A549 (cell line): ENCODE data around the gene FSHR. TPM values are rescaled to one million over a fixed set of nuclear protein-coding genes. Genes with fewer than 3 reads are reported as not detected.

Source experiments
- ATAC-seq, 2 experiments: fragments of 200-7000 bp in 1 of 2; fragments of >200 bp in 1 of 2; cut with Nextera tagmentation in 1 of 2; cut with Tn5 transposase in 1 of 2; 3 replicates each; pipeline versions ENCODE4 v1.8.0 to v1.9.1; 2018 to 2020; ENCODE audit warnings: mild to moderate bottlenecking in 1 of 2, moderate library complexity in 1 of 2
- CTCF ChIA-PET: fragments of 300-600 bp; sonication (Branson Sonifier 250); formaldehyde crosslinking; extraction: SDS; loops from one replicate; lab custom pipeline; 2021; ENCODE audit warnings: antibody characterized with exemption, inconsistent platforms; lab: Yijun Ruan, JAX
- POLR2A ChIA-PET: fragments of 350-600 bp; formaldehyde crosslinking; extraction: SDS; loops from one replicate; lab custom pipeline; 2021; ENCODE audit warnings: antibody characterized with exemption, inconsistent platforms; lab: Yijun Ruan, JAX
- DNase-seq, 2 experiments: peaks; one replicate each; pipeline versions ENCODE4 v3.0.0 to v3.0.0-alpha.2; 2011 to 2016; ENCODE audit warnings: low read depth in 1 of 2, low spot score in 1 of 2
- FAIRE-seq: peaks from 2 replicates; lab custom pipeline; 2011; peaks lifted over from hg19 to GRCh38; lab: Jason Lieb, UNC
- H3K27ac ChIP-seq, 2 experiments: fragments of >200 bp; sonication (Bioruptor Twin); formaldehyde crosslinking; 3 replicates each; pipeline ENCODE4 v1.5.1; 2016 to 2017
- H3K4me1 ChIP-seq: fragments of >200 bp; sonication (Bioruptor Twin); formaldehyde crosslinking; 3 replicates; pipeline ENCODE4 v1.6.1; 2016
- H3K4me2 ChIP-seq: fragments of >200 bp; sonication (Bioruptor Twin); formaldehyde crosslinking; 3 replicates; pipeline ENCODE4 v1.6.1; 2016
- H3K4me3 ChIP-seq: fragments of >200 bp; sonication (Bioruptor Twin); formaldehyde crosslinking; 3 replicates; pipeline ENCODE4 v1.5.1; 2016
- H3K9me3 ChIP-seq: fragments of >200 bp; sonication (Bioruptor Twin); formaldehyde crosslinking; 3 replicates; pipeline ENCODE4 v1.6.1; 2016
- BCL3 ChIP-seq: fragments of >200 bp; sonication (Bioruptor Twin); formaldehyde crosslinking; IDR thresholded peaks from 3 replicates; pipeline ENCODE4 v1.6.1; 2016
- BHLHE40 ChIP-seq: IDR thresholded peaks from 2 replicates; pipeline ENCODE4 v1.6.1; 2012; ENCODE audit warnings: low read depth, low read length, inconsistent platforms
- CBX2 ChIP-seq: fragments of 200-600 bp; sonication (generic); IDR thresholded peaks from 2 replicates; pipeline ENCODE4 v1.6.1; 2016; ENCODE audit warnings: low read depth, mild to moderate bottlenecking, borderline replicate concordance
- CBX8 ChIP-seq: fragments of 200-600 bp; sonication (generic); IDR thresholded peaks from 2 replicates; pipeline ENCODE4 v1.6.1; 2016
- CHD4 ChIP-seq: fragments of 200-600 bp; sonication (generic); IDR thresholded peaks from 2 replicates; pipeline ENCODE4 v1.6.1; 2016; ENCODE audit warnings: antibody characterized with exemption, mild to moderate bottlenecking, borderline replicate concordance
- CTCF ChIP-seq: fragments of >200 bp; sonication (Bioruptor Twin); formaldehyde crosslinking; IDR thresholded peaks from 3 replicates; pipeline ENCODE4 v1.5.1; 2016
- EHF ChIP-seq: fragments of 250-450 bp; sonication (Bioruptor Pico); IDR thresholded peaks from 2 replicates; pipeline ENCODE4 v1.5.0; 2020; ENCODE audit warnings: mild to moderate bottlenecking
- EHMT2 ChIP-seq: fragments of 200-600 bp; sonication (generic); IDR thresholded peaks from 2 replicates; pipeline ENCODE4 v1.6.1; 2016; ENCODE audit warnings: antibody characterized with exemption, low read depth, mild to moderate bottlenecking, moderate library complexity
- ELK1 ChIP-seq: fragments of 150-350 bp; IDR thresholded peaks from 2 replicates; pipeline ENCODE4 v1.6.1; 2014; ENCODE audit warnings: low read depth, mild to moderate bottlenecking, low read length
- EP300 ChIP-seq, 2 experiments: fragments of >200 bp; sonication (Bioruptor Twin); formaldehyde crosslinking; IDR thresholded peaks; 2 replicates in 1 of 2; 3 replicates in 1 of 2; pipeline ENCODE4 v1.6.1; 2016 to 2017
- ESRRA ChIP-seq: fragments of 150-350 bp; IDR thresholded peaks from 2 replicates; pipeline ENCODE4 v1.6.1; 2014; ENCODE audit warnings: mild to moderate bottlenecking, low read length, borderline replicate concordance
- FOSL2 ChIP-seq, 2 experiments: fragments of 450-650 bp in 1 of 2; fragments of >200 bp in 1 of 2; sonication (Bioruptor Twin) in 1 of 2; formaldehyde crosslinking; IDR thresholded peaks; 2 replicates each; pipeline versions ENCODE4 v1.5.0 to v1.6.1; 2016 to 2020; ENCODE audit warnings: mild to moderate bottlenecking in 1 of 2, moderate library complexity in 1 of 2
- FOXS1 ChIP-seq: fragments of 250-450 bp; sonication (Bioruptor Pico); IDR thresholded peaks from 2 replicates; pipeline ENCODE4 v1.5.0; 2020; ENCODE audit warnings: mild to moderate bottlenecking, moderate library complexity
- GATA3 ChIP-seq: IDR thresholded peaks from 2 replicates; pipeline ENCODE4 v1.6.1; 2012; ENCODE audit warnings: borderline replicate concordance
- HES2 ChIP-seq: fragments of >200 bp; sonication (Bioruptor Twin); formaldehyde crosslinking; IDR thresholded peaks from 2 replicates; pipeline ENCODE4 v1.6.1; 2016
- HOXB5 ChIP-seq: fragments of 250-450 bp; sonication (Bioruptor Pico); IDR thresholded peaks from 2 replicates; pipeline ENCODE4 v1.5.0; 2020; ENCODE audit warnings: mild to moderate bottlenecking, moderate library complexity
- NFE2L2 ChIP-seq: fragments of 150-350 bp; conservative IDR thresholded peaks from 2 replicates; pipeline ENCODE4 v1.6.1; 2014; ENCODE audit warnings: low read length
- NPAS2 ChIP-seq: fragments of 250-450 bp; sonication (Bioruptor Pico); IDR thresholded peaks from 2 replicates; pipeline ENCODE4 v1.8.0; 2022; ENCODE audit warnings: mild to moderate bottlenecking, moderate library complexity, borderline replicate concordance
- PBX3 ChIP-seq: IDR thresholded peaks from 2 replicates; pipeline ENCODE4 v1.6.1; 2012
- PHF8 ChIP-seq: fragments of 200-600 bp; sonication (generic); IDR thresholded peaks from 2 replicates; pipeline ENCODE4 v1.6.1; 2016; ENCODE audit warnings: low read depth, mild to moderate bottlenecking, antibody characterized with exemption, moderate library complexity, borderline replicate concordance
- POLR2A ChIP-seq: IDR thresholded peaks from 2 replicates; pipeline ENCODE4 v1.6.1; 2012; ENCODE audit warnings: mild to moderate bottlenecking, low read length
- POLR2AphosphoS2 ChIP-seq: conservative IDR thresholded peaks from 2 replicates; pipeline ENCODE4 v1.6.1; 2012; ENCODE audit warnings: low read length, improper control_type of control experiment, inconsistent platforms
- RARB ChIP-seq: fragments of 250-450 bp; sonication (Bioruptor Pico); IDR thresholded peaks from 2 replicates; pipeline ENCODE4 v1.8.0; 2021; ENCODE audit warnings: mild to moderate bottlenecking, moderate library complexity
- RNF2 ChIP-seq: fragments of 200-600 bp; sonication (generic); IDR thresholded peaks from 2 replicates; pipeline ENCODE4 v1.6.1; 2016; ENCODE audit warnings: low read depth, mild to moderate bottlenecking, antibody characterized with exemption, moderate library complexity, borderline replicate concordance
- SMC3 ChIP-seq: fragments of >200 bp; sonication (Bioruptor Twin); formaldehyde crosslinking; IDR thresholded peaks from 3 replicates; pipeline ENCODE4 v1.6.1; 2018; ENCODE audit warnings: inconsistent platforms
- SREBF2 ChIP-seq: fragments of 450-650 bp; IDR thresholded peaks from 2 replicates; pipeline ENCODE4 v1.6.1; 2014; ENCODE audit warnings: mild to moderate bottlenecking, moderate library complexity
- TFCP2L1 ChIP-seq: fragments of 250-450 bp; sonication (Bioruptor Pico); IDR thresholded peaks from 2 replicates; pipeline ENCODE4 v1.5.0; 2021; ENCODE audit warnings: mild to moderate bottlenecking
- USF2 ChIP-seq: fragments of 450-650 bp; IDR thresholded peaks from 2 replicates; pipeline ENCODE4 v1.6.1; 2014; ENCODE audit warnings: antibody characterized with exemption
- ZFP36 ChIP-seq: fragments of 450-650 bp; IDR thresholded peaks from 2 replicates; pipeline ENCODE4 v1.6.1; 2014; ENCODE audit warnings: borderline replicate concordance; ENCODE audit not compliant: partially characterized antibody
- ZNF302 ChIP-seq: fragments of 250-450 bp; sonication (Bioruptor Pico); IDR thresholded peaks from 2 replicates; pipeline ENCODE4 v1.9.0; 2021; ENCODE audit warnings: inconsistent platforms, mild to moderate bottlenecking, moderate library complexity
- WGBS: methylation state at CpG from one replicate; pipeline ENCODE4 v1.1.6; 2017; ENCODE audit errors: missing lambda C conversion rate; 5-methylcytosine and 5-hydroxymethylcytosine counted together
- polyA plus RNA-seq, 4 experiments: library from polyadenylated mRNA; depleted of rRNA in 3 of 4; stranded (reverse); fragments of >200 nt; fragmentation: RNase III in 1 of 4; extraction: RNeasy Plus Mini Kit Qiagen cat#74134 plus additional on column Dnase treatment in 1 of 4; gene quantifications; 2 replicates in 3 of 4; 3 replicates in 1 of 4; pipeline ENCODE4 v1.2.3, GENCODE V29; 2011 to 2017

FSHR gene
- polyA plus RNA-seq, 2 of the 4 experiments (the other 2 are of a cell fraction), result not detected

GRCh38 chr2:49004036-49004626 lies 150.2 kb downstream of the FSHR start (continued):
- TF ChIP-seq ELK1 (no peak), HOXB5 (CRISPR knock-in tag) (no peak), POLR2A (no peak), ZFP36 (no peak), CHD4 (no peak), EP300 (IDR thresholded peaks at IDR 0.05) (no peak), NFE2L2 (no peak)
- TF ChIP-seq, all 56 proteins: peak for 0

GRCh38 chr2:49003201-49003600 lies 151.1 kb downstream of the FSHR start:
- H3K4me3 ChIP-seq, result no peak overlapping the region
- ChIA-PET POLR2A (no interaction called here), CTCF (no interaction called here)
- no peak overlapping the region for H3K4me2 ChIP-seq
- no peaks in the 10 kb centered on the region for H3K9me3 ChIP-seq
- no peak overlapping the region for H3K27ac ChIP-seq
- H3K4me1 ChIP-seq, result no peaks in the 10 kb centered on the region
- 11% methylated on average over 5 of the region's 5 CpGs for WGBS
- no peak for FAIRE-seq
- ATAC-seq, result no peak
- no peak for DNase-seq
- no peak for TF ChIP-seq ZNF302 (CRISPR knock-in tag)
- TF ChIP-seq RNF2, result no peak
- TF ChIP-seq GATA3, result no peak
- no peak for TF ChIP-seq CBX8
- no peak for TF ChIP-seq RARB (CRISPR knock-in tag)
- TF ChIP-seq SREBF2, result no peak
- no peak for TF ChIP-seq USF2
- TF ChIP-seq EHF (CRISPR knock-in tag), result no peak
- no peak for TF ChIP-seq EHMT2
- no peak for TF ChIP-seq FOXS1 (CRISPR knock-in tag)
- no peak for TF ChIP-seq SMC3
- TF ChIP-seq PHF8, result no peak

- Histone ChIP-seq H3K4me3 (no peak overlapping the region), H3K27ac (no peak overlapping the region), H3K4me1 (no peaks in the 10 kb centered on the region), H3K4me2 (no peak overlapping the region), H3K9me3 (no peaks in the 10 kb centered on the region)
- FAIRE-seq, result no peak
- ATAC-seq, result no peak
- ChIA-PET POLR2A (no interaction called here), CTCF (interaction anchor here (0.7 kb wide), 1 partner anchor 22 kb away, joined by 3 read pairs; no protein-coding TSS in a partner anchor)
- no peak for DNase-seq
- WGBS, result 2% methylated on average over 3 of the region's 3 CpGs
- TF ChIP-seq POLR2AphosphoS2, result no peak
- TF ChIP-seq BCL3, result no peak
- no peak for TF ChIP-seq TFCP2L1 (CRISPR knock-in tag)
- no peak for TF ChIP-seq RNF2
- TF ChIP-seq CTCF, result no peak
- no peak for TF ChIP-seq HES2
- TF ChIP-seq NFE2L2, result no peak
- TF ChIP-seq ESRRA, result no peak
- TF ChIP-seq RARB (CRISPR knock-in tag), result no peak
- TF ChIP-seq SREBF2, result no peak
- no peak for TF ChIP-seq BHLHE40
- no peak for TF ChIP-seq PBX3
- TF ChIP-seq NPAS2 (CRISPR knock-in tag), result no peak
- no peak for TF ChIP-seq ZFP36
- TF ChIP-seq GATA3, result no peak
- no peak for TF ChIP-seq CHD4
- TF ChIP-seq CBX2, result no peak
- no peak for TF ChIP-seq FOSL2 (IDR thresholded peaks at IDR 0.05)
- TF ChIP-seq FOSL2 (CRISPR knock-in tag; IDR thresholded peaks at IDR 0.05), result no peak
- TF ChIP-seq, all 56 proteins: peak for 0
Observed at GRCh38 chr2:49002750-49003149, 151.6 kb downstream of the FSHR start.
